GM23338 (cell line): ENCODE results near the gene NEK10. TPM values are rescaled to one million over a fixed set of nuclear protein-coding genes. Genes with fewer than 3 reads are reported as not detected.

Source experiments
- ATAC-seq: fragments of 200-7000 bp; cut with Tn5 transposase; 3 replicates; pipeline ENCODE4 v1.9.1; 2020
- DNase-seq: peaks from one replicate; pipeline ENCODE4 v3.0.0-alpha.2; 2015; ENCODE audit warnings: low spot score
- H2AFZ ChIP-seq: fragments of 200-600 bp; sonication (generic); 2 replicates; pipeline ENCODE4 v1.8.0; 2016; ENCODE audit warnings: antibody characterized with exemption, mild to moderate bottlenecking, moderate library complexity
- H3F3A ChIP-seq: fragments of 200-600 bp; sonication (generic); replicated peaks from 2 replicates; pipeline ENCODE4 v1.8.0; 2017; ENCODE audit warnings: antibody characterized with exemption, mixed run types, low read depth
- H3K27ac ChIP-seq: fragments of 200-600 bp; sonication (generic); 2 replicates; pipeline ENCODE4 v1.6.1; 2016; ENCODE audit warnings: low read depth
- H3K27me3 ChIP-seq: fragments of 200-600 bp; sonication (generic); 2 replicates; pipeline ENCODE4 v1.8.0; 2016; ENCODE audit warnings: mild to moderate bottlenecking, mixed run types, moderate library complexity; ENCODE audit not compliant: insufficient read depth
- H3K36me3 ChIP-seq: fragments of 200-600 bp; sonication (generic); 2 replicates; pipeline ENCODE4 v1.8.0; 2016; ENCODE audit warnings: mild to moderate bottlenecking; ENCODE audit not compliant: insufficient read depth
- H3K4me1 ChIP-seq: fragments of 200-600 bp; sonication (generic); 2 replicates; pipeline ENCODE4 v1.8.0; 2016; ENCODE audit warnings: mild to moderate bottlenecking, moderate library complexity; ENCODE audit not compliant: insufficient read depth
- H3K4me2 ChIP-seq: fragments of 200-600 bp; sonication (generic); 2 replicates; pipeline ENCODE4 v1.7.1; 2017; ENCODE audit warnings: mixed run types
- H3K4me3 ChIP-seq: fragments of 200-600 bp; sonication (generic); 2 replicates; pipeline ENCODE4 v1.6.1; 2016; ENCODE audit warnings: mixed run types
- H3K79me2 ChIP-seq: fragments of 200-600 bp; sonication (generic); replicated peaks from 2 replicates; pipeline ENCODE4 v1.8.0; 2017; ENCODE audit warnings: mild to moderate bottlenecking; ENCODE audit not compliant: insufficient read depth
- H3K9me2 ChIP-seq: fragments of 200-600 bp; sonication (generic); 2 replicates; pipeline ENCODE4 v1.8.0; 2017; ENCODE audit not compliant: insufficient read depth
- H4K20me1 ChIP-seq: fragments of 200-600 bp; sonication (generic); replicated peaks from 2 replicates; pipeline ENCODE4 v1.8.0; 2017; ENCODE audit warnings: mild to moderate bottlenecking; ENCODE audit not compliant: insufficient read depth
- H3K27ac Mint-ChIP-seq: 2 replicates; pipeline ENCODE4 v1.8.0; 2020; ENCODE audit warnings: inconsistent platforms, mild to moderate bottlenecking, moderate library complexity, mixed read lengths
- H3K27me3 Mint-ChIP-seq: 3 replicates; pipeline ENCODE4 v1.8.0; 2022; ENCODE audit warnings: low read depth, mild to moderate bottlenecking, moderate library complexity, mixed read lengths, inconsistent platforms; ENCODE audit not compliant: insufficient read depth, poor library complexity
- H3K36me3 Mint-ChIP-seq: 3 replicates; pipeline ENCODE4 v1.8.0; 2021; ENCODE audit warnings: low read depth, mild to moderate bottlenecking, inconsistent platforms, moderate library complexity, mixed read lengths
- H3K4me1 Mint-ChIP-seq: 3 replicates; pipeline ENCODE4 v1.8.0; 2020; ENCODE audit warnings: mild to moderate bottlenecking, inconsistent platforms, mixed read lengths
- H3K4me3 Mint-ChIP-seq: 3 replicates; pipeline ENCODE4 v1.8.0; 2021; ENCODE audit warnings: moderate library complexity, mild to moderate bottlenecking, inconsistent platforms, mixed read lengths
- H3K9me3 Mint-ChIP-seq: 3 replicates; pipeline ENCODE4 v1.8.0; 2020; ENCODE audit warnings: moderate library complexity, mild to moderate bottlenecking, inconsistent platforms, mixed read lengths
- CREB1 ChIP-seq: fragments of 250-450 bp; sonication (Bioruptor Pico); IDR thresholded peaks from 2 replicates; pipeline ENCODE4 v1.5.0; 2020; ENCODE audit warnings: low read depth, mild to moderate bottlenecking, moderate library complexity
- ZNF331 ChIP-seq: fragments of 250-450 bp; sonication (Bioruptor Pico); IDR thresholded peaks from 2 replicates; pipeline ENCODE4 v1.5.0; 2020; ENCODE audit warnings: low read depth, mild to moderate bottlenecking, moderate library complexity
- polyA plus RNA-seq: library from polyadenylated mRNA; unstranded; fragments of >200 nt; fragmentation: Nextera tagmentation; extraction: Ambion mirVana; gene quantifications from 2 replicates; pipeline ENCODE4 v1.2.1, GENCODE V29; 2016
- total RNA-seq: library from RNA; depleted of rRNA; stranded (reverse); fragments of >200 nt; shearing (Covaris generic); gene quantifications from 2 replicates; pipeline ENCODE4 v1.2.3, GENCODE V29; 2014
- TF ChIP-seq, protein P1 (sequence below): fragments of 250-450 bp; sonication (Bioruptor Pico); IDR thresholded peaks from 2 replicates; pipeline ENCODE4 v1.5.0; 2020; ENCODE audit warnings: mild to moderate bottlenecking, moderate library complexity
- TF ChIP-seq, protein P2 (sequence below): IDR thresholded peaks from 2 replicates; pipeline ENCODE4 v1.6.1; 2016; ENCODE audit warnings: antibody characterized with exemption

Gene NEK10
- total and polyA plus RNA-seq, 2 experiments from 2014 or later: 0.55 to 2.0 TPM

DNA sequence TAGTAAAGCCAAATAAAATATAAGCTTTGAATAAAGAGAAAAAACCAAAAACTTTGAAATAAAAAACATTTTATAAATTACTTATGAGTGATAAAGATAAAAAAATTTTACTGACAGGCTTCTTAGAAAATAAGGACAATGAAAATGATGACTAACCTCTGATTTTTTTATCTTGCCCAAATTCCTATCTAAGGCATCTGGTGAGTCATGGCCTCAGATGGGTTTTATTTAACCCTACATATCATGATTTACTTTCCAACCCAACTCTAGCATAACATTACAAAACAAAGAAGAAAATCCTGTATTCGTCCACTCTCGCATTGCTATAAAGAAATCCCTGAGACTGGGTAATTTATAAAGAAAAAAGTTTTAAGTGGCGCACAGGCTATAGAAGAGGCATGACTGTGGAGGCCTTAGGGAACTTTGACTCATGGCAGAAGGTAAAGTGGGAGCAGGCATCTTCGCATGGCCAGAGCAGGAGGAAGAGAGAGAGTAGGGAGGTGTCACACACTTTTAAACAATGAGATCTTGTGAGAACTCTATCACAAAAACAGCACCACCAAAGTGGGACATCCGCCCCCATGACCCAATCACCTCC lies 152.1 kb downstream of the NEK10 start (continued):
- TF ChIP-seq, protein P1, sequence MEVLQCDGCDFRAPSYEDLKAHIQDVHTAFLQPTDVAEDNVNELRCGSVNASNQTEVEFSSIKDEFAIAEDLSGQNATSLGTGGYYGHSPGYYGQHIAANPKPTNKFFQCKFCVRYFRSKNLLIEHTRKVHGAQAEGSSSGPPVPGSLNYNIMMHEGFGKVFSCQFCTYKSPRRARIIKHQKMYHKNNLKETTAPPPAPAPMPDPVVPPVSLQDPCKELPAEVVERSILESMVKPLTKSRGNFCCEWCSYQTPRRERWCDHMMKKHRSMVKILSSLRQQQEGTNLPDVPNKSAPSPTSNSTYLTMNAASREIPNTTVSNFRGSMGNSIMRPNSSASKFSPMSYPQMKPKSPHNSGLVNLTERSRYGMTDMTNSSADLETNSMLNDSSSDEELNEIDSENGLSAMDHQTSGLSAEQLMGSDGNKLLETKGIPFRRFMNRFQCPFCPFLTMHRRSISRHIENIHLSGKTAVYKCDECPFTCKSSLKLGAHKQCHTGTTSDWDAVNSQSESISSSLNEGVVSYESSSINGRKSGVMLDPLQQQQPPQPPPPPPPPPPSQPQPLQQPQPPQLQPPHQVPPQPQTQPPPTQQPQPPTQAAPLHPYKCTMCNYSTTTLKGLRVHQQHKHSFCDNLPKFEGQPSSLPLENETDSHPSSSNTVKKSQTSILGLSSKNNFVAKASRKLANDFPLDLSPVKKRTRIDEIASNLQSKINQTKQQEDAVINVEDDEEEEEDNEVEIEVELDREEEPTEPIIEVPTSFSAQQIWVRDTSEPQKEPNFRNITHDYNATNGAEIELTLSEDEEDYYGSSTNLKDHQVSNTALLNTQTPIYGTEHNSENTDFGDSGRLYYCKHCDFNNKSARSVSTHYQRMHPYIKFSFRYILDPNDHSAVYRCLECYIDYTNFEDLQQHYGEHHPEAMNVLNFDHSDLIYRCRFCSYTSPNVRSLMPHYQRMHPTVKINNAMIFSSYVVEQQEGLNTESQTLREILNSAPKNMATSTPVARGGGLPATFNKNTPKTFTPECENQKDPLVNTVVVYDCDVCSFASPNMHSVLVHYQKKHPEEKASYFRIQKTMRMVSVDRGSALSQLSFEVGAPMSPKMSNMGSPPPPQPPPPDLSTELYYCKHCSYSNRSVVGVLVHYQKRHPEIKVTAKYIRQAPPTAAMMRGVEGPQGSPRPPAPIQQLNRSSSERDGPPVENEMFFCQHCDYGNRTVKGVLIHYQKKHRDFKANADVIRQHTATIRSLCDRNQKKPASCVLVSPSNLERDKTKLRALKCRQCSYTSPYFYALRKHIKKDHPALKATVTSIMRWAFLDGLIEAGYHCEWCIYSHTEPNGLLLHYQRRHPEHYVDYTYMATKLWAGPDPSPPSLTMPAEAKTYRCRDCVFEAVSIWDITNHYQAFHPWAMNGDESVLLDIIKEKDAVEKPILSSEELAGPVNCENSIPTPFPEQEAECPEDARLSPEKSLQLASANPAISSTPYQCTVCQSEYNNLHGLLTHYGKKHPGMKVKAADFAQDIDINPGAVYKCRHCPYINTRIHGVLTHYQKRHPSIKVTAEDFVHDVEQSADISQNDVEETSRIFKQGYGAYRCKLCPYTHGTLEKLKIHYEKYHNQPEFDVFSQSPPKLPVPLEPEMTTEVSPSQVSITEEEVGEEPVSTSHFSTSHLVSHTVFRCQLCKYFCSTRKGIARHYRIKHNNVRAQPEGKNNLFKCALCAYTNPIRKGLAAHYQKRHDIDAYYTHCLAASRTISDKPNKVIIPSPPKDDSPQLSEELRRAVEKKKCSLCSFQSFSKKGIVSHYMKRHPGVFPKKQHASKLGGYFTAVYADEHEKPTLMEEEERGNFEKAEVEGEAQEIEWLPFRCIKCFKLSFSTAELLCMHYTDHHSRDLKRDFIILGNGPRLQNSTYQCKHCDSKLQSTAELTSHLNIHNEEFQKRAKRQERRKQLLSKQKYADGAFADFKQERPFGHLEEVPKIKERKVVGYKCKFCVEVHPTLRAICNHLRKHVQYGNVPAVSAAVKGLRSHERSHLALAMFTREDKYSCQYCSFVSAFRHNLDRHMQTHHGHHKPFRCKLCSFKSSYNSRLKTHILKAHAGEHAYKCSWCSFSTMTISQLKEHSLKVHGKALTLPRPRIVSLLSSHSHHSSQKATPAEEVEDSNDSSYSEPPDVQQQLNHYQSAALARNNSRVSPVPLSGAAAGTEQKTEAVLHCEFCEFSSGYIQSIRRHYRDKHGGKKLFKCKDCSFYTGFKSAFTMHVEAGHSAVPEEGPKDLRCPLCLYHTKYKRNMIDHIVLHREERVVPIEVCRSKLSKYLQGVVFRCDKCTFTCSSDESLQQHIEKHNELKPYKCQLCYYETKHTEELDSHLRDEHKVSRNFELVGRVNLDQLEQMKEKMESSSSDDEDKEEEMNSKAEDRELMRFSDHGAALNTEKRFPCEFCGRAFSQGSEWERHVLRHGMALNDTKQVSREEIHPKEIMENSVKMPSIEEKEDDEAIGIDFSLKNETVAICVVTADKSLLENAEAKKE (CRISPR knock-in tag): no peak

DNA sequence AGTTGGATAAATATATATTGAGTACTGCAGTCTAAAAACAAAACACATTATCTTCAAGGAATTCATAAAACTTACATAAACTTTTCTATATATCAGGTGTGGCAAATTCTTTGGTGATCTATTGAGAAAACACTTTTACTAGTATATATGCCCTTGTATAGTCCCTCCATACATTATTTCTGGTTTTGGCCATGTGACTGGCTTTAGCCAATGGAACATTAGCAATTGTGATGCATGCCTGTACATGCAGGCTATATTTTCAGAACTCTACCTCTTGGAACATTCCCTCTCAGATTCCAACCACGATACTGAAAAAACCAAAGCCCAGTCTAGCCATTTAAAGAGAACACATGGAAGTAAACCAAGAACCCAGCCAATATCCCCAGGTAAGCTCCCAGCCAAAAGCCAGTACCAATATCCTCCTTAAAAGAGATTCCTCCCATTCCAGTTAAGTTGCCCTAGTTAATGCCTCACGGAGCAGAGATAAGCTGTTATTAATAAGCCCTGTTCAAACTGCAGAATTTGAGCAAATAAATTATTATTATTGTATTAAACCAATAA lies 152.8 kb downstream of the NEK10 start:
- Histone ChIP-seq H3K36me3 (no peaks in the 10 kb centered on the region), H3K4me2 (no peak overlapping the region), H3K4me1 (peaks cover 12% of the 10 kb centered on the region), H3F3A (no peaks in the 10 kb centered on the region), H3K27me3 (no peaks in the 10 kb centered on the region), H3K79me2 (no peaks in the 10 kb centered on the region), H3K27ac (no peak overlapping the region), H3K9me2 (peaks cover 14% of the 10 kb centered on the region), H3K4me3 (no peak overlapping the region), H4K20me1 (no peaks in the 10 kb centered on the region), H2AFZ (no peak overlapping the region)
- Mint-ChIP-seq H3K4me3 (no peak overlapping the region), H3K36me3 (peaks cover 3% of the 10 kb centered on the region; the same call in 1 of the 3 replicates), H3K27me3 (peaks cover 5% of the 10 kb centered on the region), H3K9me3 (peaks cover 5% of the 10 kb centered on the region; the same call in 2 of the 3 replicates), H3K27ac (no peak overlapping the region), H3K4me1 (peaks cover 23% of the 10 kb centered on the region)
- ATAC-seq (no peak), DNase-seq (no peak)
- TF ChIP-seq, protein P1 (CRISPR knock-in tag): no peak
- TF ChIP-seq, protein P2, sequence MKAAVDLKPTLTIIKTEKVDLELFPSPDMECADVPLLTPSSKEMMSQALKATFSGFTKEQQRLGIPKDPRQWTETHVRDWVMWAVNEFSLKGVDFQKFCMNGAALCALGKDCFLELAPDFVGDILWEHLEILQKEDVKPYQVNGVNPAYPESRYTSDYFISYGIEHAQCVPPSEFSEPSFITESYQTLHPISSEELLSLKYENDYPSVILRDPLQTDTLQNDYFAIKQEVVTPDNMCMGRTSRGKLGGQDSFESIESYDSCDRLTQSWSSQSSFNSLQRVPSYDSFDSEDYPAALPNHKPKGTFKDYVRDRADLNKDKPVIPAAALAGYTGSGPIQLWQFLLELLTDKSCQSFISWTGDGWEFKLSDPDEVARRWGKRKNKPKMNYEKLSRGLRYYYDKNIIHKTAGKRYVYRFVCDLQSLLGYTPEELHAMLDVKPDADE: no peak
- TF ChIP-seq CREB1: no peak
- TF ChIP-seq ZNF331: no peak
